ENCODE results near the gene ACOT11. TPM values are rescaled to one million over a fixed set of nuclear protein-coding genes. Genes with fewer than 3 reads are reported as not detected.

ACOT11 gene
- total and polyA plus RNA-seq, 4 experiments from 2014 or later: 0.64 to 1.00 TPM; not detected in 2

Other genes starting within 250 kb of the ACOT11 start
- gene SSBP3, start 141.8 kb upstream of the ACOT11 start, total RNA-seq: 10 to 100 TPM; 67.6 to 87.6 TPM
- 10 to 100 TPM; 10.9 to 22.7 TPM for gene SSBP3, start 141.8 kb upstream of the ACOT11 start, polyA plus RNA-seq
- not detected for gene FAM151A, start 75.3 kb downstream of the ACOT11 start, total RNA-seq
- not detected for gene FAM151A, start 75.3 kb downstream of the ACOT11 start, polyA plus RNA-seq
- under 1 TPM; 0.22 to 0.38 TPM for gene MROH7, start 93.6 kb downstream of the ACOT11 start, total RNA-seq
- gene MROH7, start 93.6 kb downstream of the ACOT11 start, polyA plus RNA-seq: not detected
- 10 to 100 TPM; 20.0 to 24.5 TPM for gene TTC4, start 167.6 kb downstream of the ACOT11 start, total RNA-seq
- gene TTC4, start 167.6 kb downstream of the ACOT11 start, polyA plus RNA-seq: 10 to 100 TPM; 21.5 to 24.4 TPM
- gene PARS2, start 216.3 kb downstream of the ACOT11 start, total RNA-seq: 1 to 10 TPM; 5.0 to 6.0 TPM
- 1 to 10 TPM in 1 of 2 donors, under 1 TPM in 1; 0.42 to 4.0 TPM for gene PARS2, start 216.3 kb downstream of the ACOT11 start, polyA plus RNA-seq

All from CD4-positive, alpha-beta memory T cell (primary cell).